ENCODE measurements around the gene CYRIA. TPM values are rescaled to one million over a fixed set of nuclear protein-coding genes. Genes with fewer than 3 reads are reported as not detected.

CYRIA gene
- total RNA-seq, 1 experiment from 2014 or later = 2.3 TPM

- no peaks in the 10 kb centered on the region for H3K27me3 ChIP-seq (ENCODE audit: low read length)
- H2AFZ ChIP-seq (ENCODE audit: low read length) = no peak overlapping the region
- H3K9me3 ChIP-seq (ENCODE audit: low read length) = no peaks in the 10 kb centered on the region
- H3K4me2 ChIP-seq (ENCODE audit: low read depth, low read length, poor library complexity, severe bottlenecking) = peak overlapping the region; percentile 78
- H3K4me1 ChIP-seq (ENCODE audit: low read length) = peaks cover 29% of the 10 kb centered on the region
- peak overlapping the region; percentile 53 for H3K9ac ChIP-seq (ENCODE audit: low read length)
- H4K20me1 ChIP-seq (ENCODE audit: insufficient read depth, low read depth, low read length) = no peaks in the 10 kb centered on the region
- no peak for DNase-seq
- no peaks in the 10 kb centered on the region for H3K79me2 ChIP-seq (ENCODE audit: low read length)
- H3K27ac ChIP-seq (ENCODE audit: low read length) = no peak overlapping the region
- no peaks in the 10 kb centered on the region for H3K36me3 ChIP-seq (ENCODE audit: insufficient read depth, low read length)
- no peaks in the 10 kb centered on the region for H3K9me2 ChIP-seq (replicated peaks; ENCODE audit: insufficient read depth, low read length)
- H3K4me3 ChIP-seq (ENCODE audit: low read length) = peak overlapping the region; percentile 63
Measured at GRCh38 chr2:16664809-16665747, 556 bp downstream of the CYRIA start.

GRCh38 chr2:16664052-16664731, 1.4 kb downstream of the CYRIA start:
- peak overlapping the region; percentile 40 for H3K4me2 ChIP-seq (ENCODE audit: low read depth, low read length, poor library complexity, severe bottlenecking)
- H4K20me1 ChIP-seq (ENCODE audit: insufficient read depth, low read depth, low read length) = no peaks in the 10 kb centered on the region
- peak overlapping the region; percentile 20; the same call in 1 of the 2 replicates for H2AFZ ChIP-seq (ENCODE audit: low read length)

GRCh38 chr2:16663121-16663905, 2.3 kb downstream of the CYRIA start:
- H3K27me3 ChIP-seq (ENCODE audit: low read length) = no peaks in the 10 kb centered on the region
- no peaks in the 10 kb centered on the region for H3K9me3 ChIP-seq (ENCODE audit: low read length)
- no peaks in the 10 kb centered on the region for H3K9me2 ChIP-seq (replicated peaks; ENCODE audit: insufficient read depth, low read length)
- DNase-seq = peak; percentile 51
- H3K36me3 ChIP-seq (ENCODE audit: insufficient read depth, low read length) = no peaks in the 10 kb centered on the region
- H3K79me2 ChIP-seq (ENCODE audit: low read length) = no peaks in the 10 kb centered on the region
- no peak overlapping the region for H3K27ac ChIP-seq (ENCODE audit: low read length)
- H3K4me3 ChIP-seq (ENCODE audit: low read length) = no peak overlapping the region
- H3K9ac ChIP-seq (ENCODE audit: low read length) = no peak overlapping the region
- no peak overlapping the region for H2AFZ ChIP-seq (ENCODE audit: low read length)
- H3K4me2 ChIP-seq (ENCODE audit: low read depth, low read length, poor library complexity, severe bottlenecking) = no peak overlapping the region
- peaks cover 29% of the 10 kb centered on the region for H3K4me1 ChIP-seq (ENCODE audit: low read length)
- no peaks in the 10 kb centered on the region for H4K20me1 ChIP-seq (ENCODE audit: insufficient read depth, low read depth, low read length)

More at GRCh38 chr2:16664052-16664731, 1.4 kb downstream of the CYRIA start:
- H3K9ac ChIP-seq (ENCODE audit: low read length) = no peak overlapping the region
- no peaks in the 10 kb centered on the region for H3K9me2 ChIP-seq (replicated peaks; ENCODE audit: insufficient read depth, low read length)
- DNase-seq = peak; percentile 76
- H3K9me3 ChIP-seq (ENCODE audit: low read length) = no peaks in the 10 kb centered on the region
- H3K27me3 ChIP-seq (ENCODE audit: low read length) = no peaks in the 10 kb centered on the region
- no peaks in the 10 kb centered on the region for H3K36me3 ChIP-seq (ENCODE audit: insufficient read depth, low read length)
- H3K27ac ChIP-seq (ENCODE audit: low read length) = no peak overlapping the region
- peaks cover 29% of the 10 kb centered on the region for H3K4me1 ChIP-seq (ENCODE audit: low read length)
- no peaks in the 10 kb centered on the region for H3K79me2 ChIP-seq (ENCODE audit: low read length)
- no peak overlapping the region for H3K4me3 ChIP-seq (ENCODE audit: low read length)

GRCh38 chr2:16661936-16662839, 3.4 kb downstream of the CYRIA start:
- Histone ChIP-seq H3K9me2 (replicated peaks; ENCODE audit: insufficient read depth, low read length) (no peaks in the 10 kb centered on the region), H2AFZ (ENCODE audit: low read length) (no peak overlapping the region), H3K79me2 (ENCODE audit: low read length) (no peaks in the 10 kb centered on the region), H3K4me2 (ENCODE audit: low read depth, low read length, poor library complexity, severe bottlenecking) (no peak overlapping the region), H3K4me3 (ENCODE audit: low read length) (no peak overlapping the region), H3K9me3 (ENCODE audit: low read length) (no peaks in the 10 kb centered on the region), H3K36me3 (ENCODE audit: insufficient read depth, low read length) (no peaks in the 10 kb centered on the region), H3K27me3 (ENCODE audit: low read length) (no peaks in the 10 kb centered on the region), H3K27ac (ENCODE audit: low read length) (no peak overlapping the region), H3K9ac (ENCODE audit: low read length) (no peak overlapping the region), H4K20me1 (ENCODE audit: insufficient read depth, low read depth, low read length) (no peaks in the 10 kb centered on the region), H3K4me1 (ENCODE audit: low read length) (peaks cover 39% of the 10 kb centered on the region)
- DNase-seq = no peak

GRCh38 chr2:16661526-16661925, 4.1 kb downstream of the CYRIA start:
- Histone ChIP-seq H3K36me3 (ENCODE audit: insufficient read depth, low read length) (no peaks in the 10 kb centered on the region), H2AFZ (ENCODE audit: low read length) (no peak overlapping the region), H3K9ac (ENCODE audit: low read length) (no peak overlapping the region), H3K4me2 (ENCODE audit: low read depth, low read length, poor library complexity, severe bottlenecking) (no peak overlapping the region), H3K27me3 (ENCODE audit: low read length) (no peaks in the 10 kb centered on the region), H3K27ac (ENCODE audit: low read length) (no peak overlapping the region), H3K9me3 (ENCODE audit: low read length) (no peaks in the 10 kb centered on the region), H3K4me1 (ENCODE audit: low read length) (peaks cover 45% of the 10 kb centered on the region), H3K79me2 (ENCODE audit: low read length) (no peaks in the 10 kb centered on the region), H3K4me3 (ENCODE audit: low read length) (no peak overlapping the region), H4K20me1 (ENCODE audit: insufficient read depth, low read depth, low read length) (no peaks in the 10 kb centered on the region), H3K9me2 (replicated peaks; ENCODE audit: insufficient read depth, low read length) (no peaks in the 10 kb centered on the region)
- DNase-seq = no peak

- no peak overlapping the region for H2AFZ ChIP-seq (ENCODE audit: low read length)
- no peaks in the 10 kb centered on the region for H3K36me3 ChIP-seq (ENCODE audit: insufficient read depth, low read length)
- no peak overlapping the region for H3K4me3 ChIP-seq (ENCODE audit: low read length)
- no peak for DNase-seq
- H3K9me3 ChIP-seq (ENCODE audit: low read length) = no peaks in the 10 kb centered on the region
- H3K4me2 ChIP-seq (ENCODE audit: low read depth, low read length, poor library complexity, severe bottlenecking) = no peak overlapping the region
- H3K79me2 ChIP-seq (ENCODE audit: low read length) = no peaks in the 10 kb centered on the region
- no peaks in the 10 kb centered on the region for H4K20me1 ChIP-seq (ENCODE audit: insufficient read depth, low read depth, low read length)
- H3K9ac ChIP-seq (ENCODE audit: low read length) = no peak overlapping the region
- H3K27ac ChIP-seq (ENCODE audit: low read length) = no peak overlapping the region
- no peaks in the 10 kb centered on the region for H3K9me2 ChIP-seq (replicated peaks; ENCODE audit: insufficient read depth, low read length)
- no peaks in the 10 kb centered on the region for H3K27me3 ChIP-seq (ENCODE audit: low read length)
- peaks cover 48% of the 10 kb centered on the region for H3K4me1 ChIP-seq (ENCODE audit: low read length)
Measured at GRCh38 chr2:16660556-16660955, 5.1 kb downstream of the CYRIA start.

- Histone ChIP-seq H3K79me2 (ENCODE audit: low read length) (no peaks in the 10 kb centered on the region), H3K36me3 (ENCODE audit: insufficient read depth, low read length) (no peaks in the 10 kb centered on the region), H2AFZ (ENCODE audit: low read length) (no peak overlapping the region), H3K4me2 (ENCODE audit: low read depth, low read length, poor library complexity, severe bottlenecking) (no peak overlapping the region), H3K4me1 (ENCODE audit: low read length) (peaks cover 49% of the 10 kb centered on the region), H3K4me3 (ENCODE audit: low read length) (no peak overlapping the region), H3K9me3 (ENCODE audit: low read length) (no peaks in the 10 kb centered on the region), H3K27me3 (ENCODE audit: low read length) (no peaks in the 10 kb centered on the region), H3K9me2 (replicated peaks; ENCODE audit: insufficient read depth, low read length) (no peaks in the 10 kb centered on the region), H3K27ac (ENCODE audit: low read length) (no peak overlapping the region), H4K20me1 (ENCODE audit: insufficient read depth, low read depth, low read length) (no peaks in the 10 kb centered on the region), H3K9ac (ENCODE audit: low read length) (no peak overlapping the region)
- DNase-seq = no peak
Measured at GRCh38 chr2:16660114-16660513, 5.5 kb downstream of the CYRIA start.

Data from Karpas-422 (cell line).